Activated T-cell treated with anti-CD3 and anti-CD28 coated beads, Interleukin-2, amount 50 U/mL, for 1 hour (primary cell): ENCODE measurements around the gene FUT6.
"Not testable (repeated sequence)": the region's sequence is repeated elsewhere in the genome, so short reads cannot be mapped to it uniquely, and the experiment has no call there.

Experiments used
- DNase-seq: peaks from one replicate; pipeline ENCODE4 v3.0.0-alpha.2; 2020

Gene FUT6, protein sequence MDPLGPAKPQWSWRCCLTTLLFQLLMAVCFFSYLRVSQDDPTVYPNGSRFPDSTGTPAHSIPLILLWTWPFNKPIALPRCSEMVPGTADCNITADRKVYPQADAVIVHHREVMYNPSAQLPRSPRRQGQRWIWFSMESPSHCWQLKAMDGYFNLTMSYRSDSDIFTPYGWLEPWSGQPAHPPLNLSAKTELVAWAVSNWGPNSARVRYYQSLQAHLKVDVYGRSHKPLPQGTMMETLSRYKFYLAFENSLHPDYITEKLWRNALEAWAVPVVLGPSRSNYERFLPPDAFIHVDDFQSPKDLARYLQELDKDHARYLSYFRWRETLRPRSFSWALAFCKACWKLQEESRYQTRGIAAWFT

DNA sequence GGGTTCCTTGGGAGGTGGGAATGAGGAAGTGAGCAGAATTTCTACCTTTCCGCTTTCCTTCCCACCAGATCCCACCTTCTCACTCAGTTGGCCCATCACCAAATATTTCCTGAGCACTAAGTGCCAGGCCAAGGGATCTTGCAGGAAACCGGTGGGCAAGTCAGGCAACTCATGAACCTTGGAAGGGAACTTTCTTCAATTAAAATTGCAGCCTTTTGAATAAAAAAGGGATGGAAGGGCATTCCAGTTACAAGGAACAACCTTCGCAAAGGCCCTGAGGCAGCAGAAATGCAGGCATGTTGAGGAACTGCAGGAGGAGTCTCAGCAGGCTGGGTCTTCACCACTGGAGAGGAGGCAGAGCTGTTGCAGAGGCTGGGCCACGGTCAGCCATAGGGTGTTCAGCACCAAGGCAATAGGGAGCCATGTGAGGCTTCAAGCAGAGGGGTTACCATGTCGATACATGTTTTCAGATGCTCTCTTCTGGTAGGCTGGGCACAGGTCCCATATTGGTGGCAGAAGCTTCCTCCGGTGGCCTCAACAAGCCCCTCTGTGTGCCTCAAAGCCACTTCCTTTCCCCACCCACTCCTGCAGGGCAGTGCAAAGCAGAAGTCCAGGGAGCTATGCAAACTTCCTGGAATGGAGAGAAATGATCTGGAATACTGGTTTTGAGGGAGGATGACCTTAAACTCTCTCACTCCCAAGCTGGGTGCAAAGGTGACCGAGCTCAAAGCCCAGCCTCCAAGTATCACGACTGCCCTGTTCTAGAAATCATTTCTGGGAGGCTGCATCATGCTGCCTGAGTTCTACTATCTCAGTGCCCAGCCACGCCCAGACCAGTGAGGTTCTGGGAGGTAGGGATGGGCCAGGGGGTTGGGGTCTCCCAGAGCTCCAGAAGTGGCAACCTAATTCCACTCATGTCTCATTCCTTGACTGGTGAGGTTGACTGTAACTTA is at the start of gene FUT6:
Gene FUT6, minus strand, starts transcription at position 638 of the 953 bp plus-strand sequence. CDS start 7,135 bp downstream, outside the sequence.
- no peak for DNase-seq

DNA sequence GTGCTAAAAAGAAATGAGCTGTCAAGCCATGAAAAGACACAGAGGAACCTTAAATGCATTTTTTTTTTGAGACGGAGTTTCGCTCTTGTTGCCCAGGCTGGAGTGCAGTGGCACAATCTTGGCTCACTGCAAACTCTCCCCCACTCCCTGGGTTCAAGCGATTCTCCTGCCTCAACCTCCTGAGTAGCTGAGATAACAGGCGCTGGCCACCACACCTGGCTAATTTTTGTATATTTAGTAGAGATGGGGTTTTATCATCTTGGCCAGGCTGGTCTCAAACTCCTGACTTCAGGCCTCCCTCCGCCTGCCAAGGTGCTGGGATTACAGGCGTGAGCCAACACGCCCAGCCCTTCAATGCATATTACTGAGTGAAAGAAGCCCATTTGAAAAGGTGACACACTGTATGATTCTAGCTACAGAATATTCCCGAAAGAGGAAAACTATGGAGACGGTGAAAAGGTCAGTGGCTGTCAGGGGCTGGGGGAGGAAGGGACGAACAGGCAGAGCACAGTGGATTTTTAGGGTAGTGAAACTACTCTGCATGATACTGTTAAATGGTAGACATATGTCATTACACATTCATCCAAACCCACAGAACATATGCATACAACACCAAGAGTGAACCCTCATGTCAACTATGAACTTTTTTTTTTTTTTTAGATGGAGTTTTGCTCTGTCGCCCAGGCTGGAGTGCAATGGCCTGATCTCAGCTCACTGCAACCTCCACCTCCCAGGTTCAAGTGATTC is 44.7 kb upstream of the FUT6 start:
- DNase-seq = not testable (repeated sequence)

DNA sequence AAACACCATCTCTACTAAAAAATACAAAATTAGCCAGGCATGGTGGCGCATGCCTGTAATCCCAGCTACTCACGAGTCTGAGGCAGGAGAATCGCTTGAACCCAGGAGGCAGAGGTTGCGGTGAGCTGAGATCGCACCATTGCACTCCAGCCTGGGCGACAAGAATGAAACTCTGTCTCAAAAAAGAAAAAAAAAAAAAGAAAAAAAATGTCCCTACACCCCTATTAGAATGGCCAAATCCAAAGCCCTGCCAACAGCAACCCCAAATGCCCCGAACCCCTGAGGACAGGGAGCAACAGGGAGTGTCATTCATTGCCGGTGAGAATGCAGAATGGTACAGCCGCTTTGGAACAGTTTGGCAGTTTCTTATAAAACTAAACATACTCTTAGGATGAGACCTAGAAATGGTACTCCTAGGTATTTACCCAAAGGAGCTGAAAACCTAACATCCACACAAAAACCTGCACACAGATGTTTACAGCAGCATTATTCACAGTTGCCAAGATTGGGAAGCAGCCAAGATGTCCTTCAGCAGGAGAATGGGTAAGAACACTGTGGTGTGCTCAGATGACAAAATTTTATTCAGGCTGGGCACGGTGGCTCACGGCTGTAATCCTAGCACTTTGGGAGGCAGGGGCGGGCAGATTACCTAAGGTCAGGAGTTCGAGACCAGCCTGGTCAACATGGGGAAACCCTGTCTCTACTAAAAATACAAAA is 43.8 kb upstream of the FUT6 start:
- DNase-seq = not testable (repeated sequence)

DNA sequence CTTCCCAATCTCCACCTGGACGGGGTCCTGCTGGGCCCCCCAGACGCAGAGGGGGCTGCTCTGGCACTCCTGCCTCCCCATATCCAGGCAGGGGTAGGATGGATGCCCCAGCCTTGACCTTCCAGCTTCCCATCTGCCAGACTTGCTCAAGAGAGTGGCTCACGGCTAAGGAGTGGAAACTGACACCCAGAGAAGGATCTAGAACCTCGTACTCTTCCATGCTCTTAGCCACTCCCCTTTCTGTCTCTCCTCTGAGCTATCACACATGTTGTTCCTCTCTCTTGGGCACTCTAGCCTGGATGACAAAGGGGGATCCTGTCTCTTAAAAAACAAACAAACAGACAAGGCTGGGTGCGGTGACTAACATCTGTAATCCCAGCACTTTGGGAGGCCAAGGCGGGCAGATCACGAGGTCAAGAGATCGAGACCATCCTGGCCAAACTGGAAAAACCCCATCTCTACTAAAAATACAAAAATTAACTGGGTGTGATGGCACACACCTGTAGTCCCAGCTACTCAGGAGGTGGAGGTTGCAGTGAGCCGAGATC is 43.0 kb upstream of the FUT6 start:
- DNase-seq = no peak

DNA sequence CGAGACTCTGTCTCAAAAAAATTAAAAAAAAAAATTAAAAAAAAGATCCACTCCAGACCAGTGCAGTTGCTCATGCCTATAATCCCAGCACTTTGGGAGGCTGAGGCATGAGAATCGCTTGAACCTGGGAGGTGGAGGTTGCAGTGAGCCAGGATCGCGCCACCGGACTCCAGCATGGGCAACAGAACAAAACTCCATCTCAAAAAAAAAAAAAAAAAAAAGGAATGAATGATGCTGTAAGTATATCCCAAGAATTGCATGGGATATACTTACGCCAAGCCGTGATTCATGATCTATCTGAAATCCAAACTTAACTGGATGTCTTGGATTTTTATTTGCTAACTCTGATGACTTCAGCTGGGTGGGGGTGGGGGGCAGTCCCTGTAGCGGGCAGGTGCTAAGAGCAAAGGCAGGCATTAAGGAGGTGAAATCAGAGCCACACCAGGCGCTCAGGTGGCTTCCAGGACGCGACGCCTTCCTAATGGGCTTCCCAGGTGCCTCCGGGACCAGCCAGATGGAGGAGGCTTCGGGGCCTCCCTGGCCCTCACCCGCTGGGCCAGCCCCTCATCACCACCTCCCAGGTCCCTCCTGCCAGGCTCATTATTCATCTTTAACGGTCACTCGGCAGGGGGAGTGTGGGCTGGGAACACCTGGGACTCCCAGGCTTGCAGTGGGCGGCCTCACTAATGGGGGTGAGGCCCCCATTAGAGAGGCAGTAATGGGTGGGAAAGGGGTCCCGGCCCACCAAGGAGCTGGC is 42.2 kb upstream of the FUT6 start:
- DNase-seq = no peak

DNA sequence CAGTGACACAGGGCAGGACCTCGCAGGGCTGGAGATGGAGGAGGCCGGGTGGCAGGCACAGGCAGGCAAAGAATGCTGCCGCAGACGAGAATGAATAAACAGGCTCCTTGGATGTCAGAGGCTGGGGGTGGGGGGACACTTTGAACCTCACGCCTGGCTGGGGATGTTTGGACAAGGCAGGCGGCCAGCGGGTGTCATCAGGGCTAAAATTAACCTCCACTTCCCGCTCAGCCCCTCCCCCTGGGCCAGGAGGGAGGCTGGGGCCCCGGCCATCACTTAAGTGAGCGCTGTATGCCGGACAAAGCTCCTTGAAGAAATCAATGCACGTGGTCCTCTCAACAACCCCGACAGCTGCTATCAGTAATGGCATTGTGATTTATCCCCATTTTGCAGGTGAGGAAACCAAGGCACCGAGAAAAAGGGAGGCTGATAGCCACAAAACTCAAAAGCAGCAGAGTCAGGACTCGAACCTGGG is 41.1 kb upstream of the FUT6 start:
- DNase-seq = no peak

DNA sequence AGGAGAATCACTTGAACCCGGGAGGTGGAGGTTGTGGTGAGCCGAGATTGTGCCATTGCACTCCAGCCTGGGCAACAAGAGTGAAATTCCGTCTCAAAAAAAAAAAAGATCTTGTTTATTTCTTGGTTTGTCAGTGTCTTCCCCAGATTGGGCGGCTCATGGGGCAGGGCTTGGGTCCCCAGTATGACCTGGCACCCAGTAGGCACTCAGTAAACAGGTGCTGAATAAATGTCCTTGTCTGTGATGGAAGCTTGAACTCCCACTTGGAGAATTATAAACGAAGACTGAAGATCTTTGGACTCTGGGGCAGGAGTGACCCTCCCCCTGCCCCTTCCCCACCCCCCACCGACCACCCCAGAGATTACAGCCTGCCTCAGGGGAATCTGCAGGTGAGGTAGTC is 40.7 kb upstream of the FUT6 start:
- DNase-seq = no peak

DNA sequence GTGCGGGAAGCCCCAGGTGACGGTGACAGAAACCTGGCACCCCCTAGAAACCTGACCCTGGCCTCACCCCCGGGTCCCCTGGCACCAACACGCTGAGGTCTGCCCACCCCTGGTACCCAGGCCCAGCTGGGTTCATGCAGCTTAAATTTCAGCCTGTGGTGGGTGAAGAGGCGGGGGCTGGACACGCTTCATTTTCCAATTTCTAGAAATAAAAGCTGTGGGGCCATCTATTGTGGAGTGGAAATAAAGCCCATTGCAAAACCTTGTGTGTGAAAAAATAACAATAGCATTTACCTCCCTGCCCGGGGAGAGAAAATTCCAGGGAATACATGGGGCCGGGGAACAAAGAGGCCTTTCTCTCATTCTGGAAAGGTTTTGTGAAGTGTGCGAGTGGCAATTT is 38.4 kb upstream of the FUT6 start:
- DNase-seq = no peak

DNA sequence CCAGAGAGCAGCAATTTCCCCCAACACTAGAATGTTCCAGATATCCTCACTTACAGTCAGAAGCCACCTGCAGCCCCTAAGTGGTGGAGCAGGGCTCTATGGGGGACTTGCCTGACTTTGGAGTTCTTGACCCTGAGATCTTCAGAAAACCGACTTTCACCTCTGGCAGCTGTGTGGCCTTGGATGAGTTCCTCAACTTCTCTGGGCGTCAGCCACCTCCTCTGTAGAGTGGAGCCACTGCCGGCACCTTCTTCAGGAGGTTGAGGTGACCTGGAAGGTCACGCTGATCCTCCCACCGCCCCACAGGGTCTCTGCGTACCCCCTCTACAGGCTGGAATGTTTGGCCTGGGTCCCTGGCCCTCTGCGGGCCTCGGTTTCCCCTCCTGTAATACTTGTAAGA is 37.9 kb upstream of the FUT6 start:
- DNase-seq = no peak

DNA sequence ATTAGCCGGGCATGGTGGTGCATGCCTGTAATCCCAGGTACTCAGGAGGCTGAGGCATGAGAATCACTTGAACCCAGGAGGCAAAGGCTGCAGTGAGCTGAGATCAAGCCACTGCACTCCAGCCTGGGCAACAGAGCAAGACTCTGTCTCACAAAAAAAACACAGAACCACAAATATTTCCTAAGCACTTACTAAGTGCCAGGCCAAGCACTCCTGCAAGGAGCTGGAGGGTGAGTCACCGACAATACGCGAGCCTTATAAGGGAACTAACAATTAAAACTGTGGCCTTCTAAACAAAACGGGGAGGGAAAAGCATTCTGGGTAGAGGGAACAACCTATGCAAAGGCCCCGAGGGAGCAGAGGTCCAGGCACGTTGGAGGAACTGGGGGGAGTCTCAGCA is 35.0 kb upstream of the FUT6 start:
- not testable (repeated sequence) for DNase-seq

DNA sequence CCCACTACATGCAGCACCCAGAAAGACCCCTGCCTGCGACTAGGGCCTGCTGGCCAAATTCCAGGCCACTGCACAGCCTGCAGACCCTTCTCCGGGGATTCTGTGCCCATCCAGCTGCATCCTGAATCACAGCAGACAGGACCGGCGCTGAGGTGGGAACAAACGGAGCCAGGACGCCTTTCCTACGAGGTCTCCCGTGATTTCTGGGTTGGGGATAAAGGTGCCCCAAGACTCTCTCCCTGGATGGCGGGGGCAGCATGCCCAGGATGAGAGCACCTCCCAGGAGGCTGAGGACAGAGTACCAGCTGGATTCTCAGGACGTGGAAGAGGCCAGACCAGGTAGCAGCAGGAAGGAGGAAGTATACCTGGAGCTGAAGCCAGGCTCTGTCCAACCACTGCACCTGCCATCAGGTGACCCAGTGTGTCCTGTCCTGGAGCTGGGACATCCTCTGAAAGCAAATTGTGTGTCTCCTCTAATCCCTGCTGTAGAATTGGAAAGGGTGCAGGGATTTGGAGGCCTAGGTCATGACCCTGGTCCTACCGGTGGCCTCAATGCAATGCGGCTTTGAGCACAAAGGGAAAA is 34.2 kb upstream of the FUT6 start:
- no peak for DNase-seq

DNA sequence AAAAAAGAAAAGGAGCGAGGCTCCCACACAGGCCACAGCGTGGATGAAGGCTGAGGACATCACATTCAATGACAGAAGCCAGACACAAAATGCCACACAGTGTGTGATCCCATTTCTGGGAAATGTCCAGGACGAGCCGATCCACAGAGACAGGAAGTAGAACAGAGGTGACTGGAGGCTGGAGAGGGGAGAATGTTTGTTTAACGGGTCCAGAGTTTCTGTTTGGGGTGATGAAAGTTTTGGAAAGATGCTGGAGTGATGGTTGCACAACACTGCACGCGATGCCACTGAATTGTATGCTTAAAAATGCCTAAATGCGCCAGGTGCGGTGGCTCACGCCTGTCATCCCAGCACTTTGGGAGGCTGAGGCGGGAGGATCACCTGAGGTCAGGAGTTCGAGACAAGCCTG is 31.5 kb upstream of the FUT6 start:
- DNase-seq = no peak

DNA sequence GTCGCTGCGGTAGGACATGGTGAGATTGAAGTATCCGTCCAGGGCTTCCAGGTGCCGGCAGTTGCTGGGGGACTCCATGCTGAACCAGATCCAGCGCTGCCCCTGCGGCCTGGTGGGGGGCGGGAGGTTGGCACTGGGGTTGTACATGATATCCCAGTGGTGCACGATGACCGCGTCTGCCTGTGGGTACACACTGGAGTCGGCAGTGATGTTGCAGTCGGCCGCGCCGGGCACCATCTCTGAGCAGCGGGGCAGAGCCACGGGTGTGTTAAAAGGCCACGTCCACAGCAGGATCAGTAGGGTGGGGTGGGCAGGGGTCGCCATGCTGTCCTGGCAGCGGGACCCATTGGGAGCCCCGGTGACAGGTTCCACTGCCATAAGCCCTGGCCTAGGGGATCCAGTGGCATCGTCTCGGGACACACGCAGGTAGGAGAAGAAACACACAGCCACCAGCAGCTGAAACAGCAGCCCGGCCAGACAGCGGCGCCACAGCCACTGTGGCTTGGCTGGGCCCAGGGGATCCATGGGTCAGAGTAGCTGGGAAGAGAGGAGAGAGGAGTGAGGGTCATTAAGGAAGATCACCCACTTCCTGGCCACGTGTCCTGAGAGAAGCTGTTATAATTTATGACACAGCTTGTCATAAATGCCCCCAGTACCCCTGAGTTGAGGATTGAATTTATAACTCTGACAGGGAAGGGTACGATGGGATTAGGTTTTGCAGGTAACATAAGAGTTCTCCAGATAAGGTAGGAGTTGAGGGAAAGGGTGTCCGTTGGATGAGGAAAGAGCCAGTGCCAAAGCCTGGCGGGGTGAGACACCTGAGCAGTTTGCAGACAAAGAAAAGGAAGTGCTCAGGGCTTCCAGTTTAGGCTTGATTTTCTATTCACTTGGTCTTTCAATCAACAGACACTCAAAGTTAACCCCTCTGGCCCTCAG is 28.0 kb upstream of the FUT6 start:
- DNase-seq = no peak

DNA sequence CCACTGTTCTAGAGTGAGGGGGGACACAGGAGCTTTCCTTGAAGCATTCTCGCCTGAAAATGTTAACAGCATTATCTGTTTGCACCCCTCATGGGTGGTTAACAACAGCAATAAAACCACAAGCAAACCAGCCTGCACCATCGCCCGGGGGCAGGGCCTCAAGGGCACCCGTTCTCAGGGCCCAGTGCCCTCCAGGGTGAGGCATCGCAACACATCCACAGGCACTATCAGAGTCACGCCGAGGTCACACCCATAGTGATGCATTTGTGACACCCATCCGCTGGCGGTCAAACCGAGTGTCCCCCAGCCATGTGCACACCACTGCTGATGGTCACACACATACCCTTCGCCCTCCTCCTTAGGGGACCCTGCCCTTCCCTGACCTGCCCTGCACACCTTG is 26.3 kb upstream of the FUT6 start:
- no peak for DNase-seq

DNA sequence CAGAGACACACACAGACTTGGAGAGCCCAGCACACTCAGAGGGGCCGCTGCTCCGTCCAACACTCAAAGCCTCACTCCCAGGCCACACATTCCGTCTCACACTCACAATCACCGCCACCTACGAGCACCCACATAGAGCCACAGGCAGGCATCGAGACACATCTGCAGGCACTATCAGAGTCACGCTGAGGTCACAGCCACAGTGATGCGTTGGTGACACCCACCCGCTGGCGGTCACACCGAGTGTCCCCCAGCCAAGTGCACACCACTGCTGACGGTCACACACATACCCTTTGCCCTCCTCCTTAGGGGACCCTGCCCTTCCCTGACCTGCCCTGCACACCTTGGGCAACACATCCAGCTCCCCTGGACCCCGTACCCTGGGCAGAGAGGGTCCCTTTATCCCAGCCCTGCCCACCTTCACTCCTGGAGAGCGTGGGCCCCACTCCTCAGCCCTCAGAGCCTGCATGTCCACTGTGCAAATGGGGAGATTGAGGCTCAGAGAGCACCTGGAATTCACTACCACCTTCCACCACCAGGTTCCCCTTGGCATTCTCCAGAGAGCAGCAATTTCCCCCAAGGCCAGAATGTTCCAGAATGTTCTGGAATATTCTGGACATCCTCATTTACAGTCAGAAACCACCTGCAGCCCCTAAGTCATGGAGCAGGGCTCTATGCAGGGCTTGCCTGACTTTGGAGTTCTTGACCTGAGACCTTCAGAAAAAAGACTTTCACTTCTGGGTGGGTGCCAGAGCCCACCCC is 25.4 kb upstream of the FUT6 start:
- DNase-seq = no peak

DNA sequence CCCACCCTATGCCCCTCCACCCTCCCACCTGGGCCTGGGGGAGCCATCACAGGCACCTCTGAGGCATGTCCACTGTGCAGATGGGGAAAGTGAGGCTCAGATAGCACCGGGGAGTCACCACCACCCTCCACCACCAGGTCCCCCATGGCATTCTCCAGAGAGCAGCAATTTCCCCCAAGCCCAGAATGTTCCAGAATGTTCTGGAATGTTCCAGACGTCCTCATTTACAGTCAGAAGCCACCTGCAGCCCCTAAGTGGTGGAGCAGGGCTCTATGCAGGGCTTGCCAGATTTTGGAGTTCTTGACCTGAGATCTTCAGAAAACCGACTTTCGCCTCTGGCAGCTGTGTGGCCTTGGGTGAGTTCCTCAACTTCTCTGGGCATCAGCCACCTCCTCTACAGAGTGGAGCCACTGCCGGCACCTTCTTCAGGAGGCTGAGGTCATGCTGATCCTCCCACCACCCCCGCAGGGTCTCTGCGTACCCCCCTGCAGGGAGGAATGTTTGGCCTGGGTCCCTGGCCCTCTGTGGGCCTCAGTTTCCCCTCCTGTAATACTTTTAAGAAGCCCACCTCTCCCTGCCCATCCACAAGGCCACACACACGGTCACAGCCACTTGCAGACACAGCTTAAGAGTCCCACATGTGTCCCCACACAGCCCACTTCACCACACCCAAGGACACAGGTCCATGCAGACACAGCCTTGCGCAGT is 24.7 kb upstream of the FUT6 start:
- DNase-seq = no peak

DNA sequence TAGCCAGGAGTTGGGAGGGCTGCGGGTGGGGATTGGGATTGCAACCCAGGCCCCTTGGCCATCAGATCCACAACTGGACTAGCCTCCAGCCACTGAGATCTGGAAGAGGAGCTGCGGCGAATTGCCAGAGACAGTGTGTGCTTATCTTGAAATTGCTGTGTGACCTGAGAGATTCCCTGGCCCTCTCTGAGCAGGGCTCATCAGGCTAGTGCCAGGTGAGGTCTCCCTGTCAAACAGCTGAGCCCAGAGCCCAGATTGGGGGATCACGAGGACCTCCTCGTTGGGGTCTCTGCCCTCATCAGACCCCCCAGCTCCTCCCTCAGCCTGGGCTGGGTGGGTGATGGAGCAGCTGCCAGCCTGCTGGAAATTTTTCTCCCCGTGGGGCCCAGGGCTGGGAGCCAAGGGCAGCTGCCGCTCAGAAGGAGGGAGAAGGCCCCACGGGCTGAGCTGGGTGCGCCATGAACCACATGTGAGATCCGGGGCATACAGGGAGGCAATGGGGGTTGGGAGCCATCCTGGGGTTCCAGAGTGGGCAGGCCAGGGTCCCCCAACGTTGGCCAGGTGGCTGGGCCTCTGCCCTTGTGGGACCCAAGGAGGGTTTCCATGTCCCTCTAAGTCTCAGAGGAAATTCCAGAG is 23.6 kb upstream of the FUT6 start:
- no peak for DNase-seq
